B cell (primary cell): ENCODE data around the gene ULBP2. TPM values are rescaled to one million over a fixed set of nuclear protein-coding genes. Genes with fewer than 3 reads are reported as not detected.

Experiments
- ATAC-seq: fragments of 200-7000 bp; cut with Tn5 transposase; one replicate; pipeline ENCODE4 v1.10.0; 2021; ENCODE audit warnings: low read depth, mild to moderate bottlenecking, moderate number of reproducible peaks, moderate library complexity
- CTCF ChIA-PET: fragments of 350-600 bp; sonication (Branson Sonifier 250); formaldehyde crosslinking; loops from one replicate; lab custom pipeline; 2021; ENCODE audit warnings: antibody characterized with exemption, inconsistent platforms; lab: Charles Lee
- POLR2A ChIA-PET: fragments of 350-600 bp; sonication (Branson Sonifier 250); formaldehyde crosslinking; loops from one replicate; lab custom pipeline; 2021; ENCODE audit warnings: antibody characterized with exemption; lab: Charles Lee
- DNase-seq: peaks from one replicate; pipeline ENCODE4 v3.0.0; 2013
- H2AFZ ChIP-seq: 2 replicates; pipeline ENCODE4 v1.6.1; 2012; ENCODE audit warnings: mild to moderate bottlenecking, low read depth, low read length; ENCODE audit not compliant: insufficient read depth, poor library complexity, severe bottlenecking
- H3K27ac ChIP-seq, 2 donors: 1 replicate in 1 of 2; 2 replicates in 1 of 2; pipeline ENCODE4 v1.5.1; 2012 to 2013; ENCODE audit warnings: low read length in 2 of 2, mild to moderate bottlenecking in 2 of 2, moderate library complexity in 1 of 2
- H3K27me3 ChIP-seq, 4 experiments: fragments of 200-600 bp in 1 of 4; sonication (generic) in 1 of 4; replicated peaks in 1 of 4; 1 replicate in 2 of 4; 2 replicates in 2 of 4; pipeline versions ENCODE4 v1.6.1 to v1.7.0; 2013 to 2016; ENCODE audit warnings: low read length in 3 of 4, mild to moderate bottlenecking in 2 of 4, mixed read lengths in 1 of 4, moderate library complexity in 1 of 4; ENCODE audit not compliant: insufficient read depth in 4 of 4, control insufficient read depth in 3 of 4; ENCODE audit errors: control extremely low read depth in 1 of 4
- H3K36me3 ChIP-seq, 2 experiments: replicated peaks in 1 of 2; 1 replicate in 1 of 2; 2 replicates in 1 of 2; pipeline versions ENCODE4 v1.6.1 to v1.7.1; 2013; ENCODE audit warnings: low read length in 1 of 2; ENCODE audit not compliant: insufficient read depth in 2 of 2, control insufficient read depth in 1 of 2; ENCODE audit errors: control extremely low read depth in 1 of 2, extremely low read depth in 1 of 2
- H3K4me1 ChIP-seq, 2 donors: fragments of 200-600 bp in 1 of 2; sonication (generic) in 1 of 2; 1 replicate in 1 of 2; 2 replicates in 1 of 2; pipeline versions ENCODE4 v1.5.1 to v1.6.1; 2013 to 2017; ENCODE audit warnings: low read length in 2 of 2; ENCODE audit not compliant: control insufficient read depth in 2 of 2, insufficient read depth in 2 of 2
- H3K4me2 ChIP-seq: replicated peaks from 2 replicates; pipeline ENCODE3; 2012; ENCODE audit warnings: mild to moderate bottlenecking, low read depth, low read length; ENCODE audit not compliant: poor library complexity, severe bottlenecking
- H3K4me3 ChIP-seq, 5 experiments: fragments of 200-600 bp in 1 of 5; sonication (generic) in 1 of 5; 1 replicate in 3 of 5; 2 replicates in 2 of 5; pipeline versions ENCODE4 v1.5.1 to v1.7.0; 2011 to 2016; ENCODE audit warnings: low read length in 4 of 5, mild to moderate bottlenecking in 4 of 5, low read depth in 2 of 5, control low read depth in 1 of 5, moderate library complexity in 1 of 5; ENCODE audit not compliant: insufficient read depth in 1 of 5; ENCODE audit errors: control extremely low read depth in 1 of 5, extremely low read depth in 1 of 5
- H3K79me2 ChIP-seq: fragments of 200-600 bp; sonication (generic); one replicate; pipeline ENCODE4 v1.6.0; 2016; ENCODE audit warnings: low read length; ENCODE audit not compliant: control insufficient read depth, insufficient read depth
- H3K9ac ChIP-seq: fragments of 200-600 bp; sonication (generic); 2 replicates; pipeline ENCODE4 v1.6.1; 2017; ENCODE audit warnings: mild to moderate bottlenecking, low read length, moderate library complexity
- H3K9me3 ChIP-seq, 3 donors: one replicate each; pipeline versions ENCODE4 v1.6.1 to v1.7.1; 2013; ENCODE audit warnings: low read length in 2 of 3; ENCODE audit not compliant: control insufficient read depth in 2 of 3, insufficient read depth in 1 of 3; ENCODE audit errors: control extremely low read depth in 1 of 3
- H4K20me1 ChIP-seq: 2 replicates; pipeline ENCODE4 v1.6.0; 2012; ENCODE audit warnings: mild to moderate bottlenecking, low read length; ENCODE audit not compliant: insufficient read depth, control insufficient read depth, poor library complexity, severe bottlenecking
- H3K27ac Mint-ChIP-seq: one replicate; pipeline ENCODE4 v1.8.0; 2021; ENCODE audit warnings: mixed read lengths
- H3K27me3 Mint-ChIP-seq: one replicate; pipeline ENCODE4 v1.8.0; 2021; ENCODE audit warnings: mixed read lengths
- H3K4me1 Mint-ChIP-seq: one replicate; pipeline ENCODE4 v1.8.0; 2021; ENCODE audit warnings: mixed read lengths
- H3K4me3 Mint-ChIP-seq: one replicate; pipeline ENCODE4 v1.8.0; 2021; ENCODE audit warnings: mixed read lengths
- H3K9me3 Mint-ChIP-seq: one replicate; pipeline ENCODE4 v1.8.0; 2022; ENCODE audit warnings: mixed read lengths; ENCODE audit not compliant: insufficient read depth
- CTCF ChIP-seq: fragments of 200-600 bp; IDR thresholded peaks from one replicate; pipeline ENCODE4 v1.8.0; 2022; ENCODE audit warnings: antibody characterized with exemption, mild to moderate bottlenecking
- EZH2 ChIP-seq: IDR thresholded peaks from 2 replicates; pipeline ENCODE4 v1.6.1; 2012; ENCODE audit warnings: borderline replicate concordance, low read depth, mild to moderate bottlenecking, moderate library complexity, low read length; ENCODE audit not compliant: insufficient read depth, poor library complexity, severe bottlenecking
- WGBS: methylation state at CpG from one replicate; pipeline ENCODE4 v1.1.5; 2013; ENCODE audit warnings: missing lambda C conversion rate; ENCODE audit not compliant: insufficient coverage; 5-methylcytosine and 5-hydroxymethylcytosine counted together
- intact Hi-C: fragments of 100-400 bp; cut with micrococcal nuclease; formaldehyde crosslinking; loops from one replicate; pipeline ENCODE4 v1.10.0; 2022
- polyA plus RNA-seq: library from polyadenylated mRNA; depleted of rRNA; stranded (reverse); fragments of >200 nt; gene quantifications from 2 replicates; pipeline ENCODE4 v1.2.3, GENCODE V29; 2012
- total RNA-seq, 2 donors: library from RNA; stranded (reverse); fragments of 120-200 nt in 1 of 2; gene quantifications; 1 replicate in 1 of 2; 2 replicates in 1 of 2; pipeline versions ENCODE4 v1.2.3 to v1.2.4, GENCODE V29; 2013 to 2022

The ULBP2 gene
- total and polyA plus RNA-seq, 2 donors (not counting 1 experiment from before 2014, with no cell fraction given), result 0.31 TPM; not detected in 1

GRCh38 chr6:149905911-149906371, 35.9 kb upstream of the ULBP2 start:
- 72% methylated on average over 6 of the region's 6 CpGs for WGBS
- DNase-seq (no peak), ATAC-seq (no peak)
- Histone ChIP-seq H3K9me3 (peaks cover 0 to 24% (median 8%) of the 10 kb centered on the region in 3 donors), H3K9ac (no peak overlapping the region), H3K36me3 (no peaks in the 10 kb centered on the region), H3K27me3 (peaks cover 0 to 18% (median under 1%) of the 10 kb centered on the region in 4 experiments), H4K20me1 (no peaks in the 10 kb centered on the region), H3K4me3 (no peak overlapping the region), H2AFZ (no peak overlapping the region), H3K27ac (no peak overlapping the region), H3K4me2 (no peak overlapping the region), H3K4me1 (no peaks in the 10 kb centered on the region), H3K79me2 (no peaks in the 10 kb centered on the region)
- no peaks in the 10 kb centered on the region for H3K4me1 Mint-ChIP-seq
- H3K27me3 Mint-ChIP-seq, result peaks cover 19% of the 10 kb centered on the region
- CTCF ChIA-PET, result interaction anchor here (0.8 kb wide), 1 partner anchor 175 kb away, joined by 3 read pairs; no protein-coding TSS in a partner anchor
- peaks cover 8% of the 10 kb centered on the region for H3K9me3 Mint-ChIP-seq
- TF ChIP-seq EZH2 (no peak), CTCF (no peak)
- POLR2A ChIA-PET, result no interaction called here
- intact Hi-C loops, result no loop called here
- no peak overlapping the region for H3K4me3 Mint-ChIP-seq
- no peak overlapping the region for H3K27ac Mint-ChIP-seq

- no peak for TF ChIP-seq EZH2
- TF ChIP-seq CTCF, result no peak
- Mint-ChIP-seq H3K27me3 (peaks cover 24% of the 10 kb centered on the region), H3K4me1 (no peaks in the 10 kb centered on the region), H3K4me3 (no peak overlapping the region), H3K9me3 (peaks cover 8% of the 10 kb centered on the region), H3K27ac (no peak overlapping the region)
- DNase-seq (no peak), ATAC-seq (no peak)
- intact Hi-C loops, result no loop called here
- ChIA-PET POLR2A (no interaction called here), CTCF (interaction anchor here (0.8 kb wide), 1 partner anchor 174 kb away, joined by 3 read pairs; no protein-coding TSS in a partner anchor)
- Histone ChIP-seq H3K9ac (no peak overlapping the region), H4K20me1 (no peaks in the 10 kb centered on the region), H3K4me2 (no peak overlapping the region), H3K27me3 (peaks cover 0 to 16% (median under 1%) of the 10 kb centered on the region in 4 experiments), H2AFZ (no peak overlapping the region), H3K9me3 (peaks cover 0 to 24% (median 8%) of the 10 kb centered on the region in 3 donors), H3K36me3 (no peaks in the 10 kb centered on the region), H3K79me2 (no peaks in the 10 kb centered on the region), H3K27ac (no peak overlapping the region), H3K4me3 (no peak overlapping the region), H3K4me1 (no peaks in the 10 kb centered on the region)
- 93% methylated on average over 3 of the region's 4 CpGs for WGBS
These were observed 35.4 kb upstream of the ULBP2 start for GRCh38 chr6:149906405-149906804.
